GOT3 (cell line): ENCODE measurements around the gene RANGAP1.

Source experiments
- DNase-seq: peaks from one replicate; lab custom pipeline; 2025; ENCODE audit warnings: mixed read lengths; lab: John Stamatoyannopoulos, UW

Gene RANGAP1

GRCh38 chr22:41234815-41235695, 50.9 kb downstream of the RANGAP1 start:
- no peak for DNase-seq

GRCh38 chr22:41231369-41231768, 54.6 kb downstream of the RANGAP1 start:
- no peak for DNase-seq

- no peak for DNase-seq
Measured at GRCh38 chr22:41230401-41230785, 55.6 kb downstream of the RANGAP1 start.

- DNase-seq = no peak
Measured at GRCh38 chr22:41229730-41230400, 56.1 kb downstream of the RANGAP1 start.

- DNase-seq = no peak
Measured at GRCh38 chr22:41229215-41229614, 56.8 kb downstream of the RANGAP1 start.

- no peak for DNase-seq
Measured at GRCh38 chr22:41226723-41227655, 59.0 kb downstream of the RANGAP1 start.

- no peak for DNase-seq
Measured at GRCh38 chr22:41223535-41223934, 62.5 kb downstream of the RANGAP1 start.

- DNase-seq = no peak
Measured at GRCh38 chr22:41222846-41223507, 63.0 kb downstream of the RANGAP1 start.

- DNase-seq = no peak
Measured at GRCh38 chr22:41217553-41218157, 68.3 kb downstream of the RANGAP1 start.

- no peak for DNase-seq
Measured at GRCh38 chr22:41216984-41217383, 69.0 kb downstream of the RANGAP1 start.

- DNase-seq = no peak
Measured at GRCh38 chr22:41215926-41216325, 70.1 kb downstream of the RANGAP1 start.

GRCh38 chr22:41215409-41215808, 70.6 kb downstream of the RANGAP1 start:
- DNase-seq = no peak

GRCh38 chr22:41206719-41207118, 79.3 kb downstream of the RANGAP1 start:
- no peak for DNase-seq

GRCh38 chr22:41204992-41205900, 80.7 kb downstream of the RANGAP1 start, which contains the start of gene L3MBTL2:
L3MBTL2 (plus strand) TSS chr22:41205312; CDS start chr22:41205363, 51 bp downstream.
- DNase-seq = peak; percentile 80

GRCh38 chr22:41204066-41204465, 81.9 kb downstream of the RANGAP1 start:
- no peak for DNase-seq

GRCh38 chr22:41203118-41203517, 82.9 kb downstream of the RANGAP1 start:
- no peak for DNase-seq

GRCh38 chr22:41201141-41201540, 84.8 kb downstream of the RANGAP1 start:
- DNase-seq = no peak

GRCh38 chr22:41198027-41198580, 87.9 kb downstream of the RANGAP1 start:
- DNase-seq = no peak
